GM23338 (cell line): ENCODE data around the gene LCE2C. TPM values are rescaled to one million over a fixed set of nuclear protein-coding genes. Genes with fewer than 3 reads are reported as not detected.

Experiments
- ATAC-seq: fragments of 200-7000 bp; cut with Tn5 transposase; 3 replicates; pipeline ENCODE4 v1.9.1; 2020
- DNase-seq: peaks from one replicate; pipeline ENCODE4 v3.0.0-alpha.2; 2015; ENCODE audit warnings: low spot score
- H2AFZ ChIP-seq: fragments of 200-600 bp; sonication (generic); 2 replicates; pipeline ENCODE4 v1.8.0; 2016; ENCODE audit warnings: antibody characterized with exemption, mild to moderate bottlenecking, moderate library complexity
- H3F3A ChIP-seq: fragments of 200-600 bp; sonication (generic); replicated peaks from 2 replicates; pipeline ENCODE4 v1.8.0; 2017; ENCODE audit warnings: antibody characterized with exemption, mixed run types, low read depth
- H3K27ac ChIP-seq: fragments of 200-600 bp; sonication (generic); 2 replicates; pipeline ENCODE4 v1.6.1; 2016; ENCODE audit warnings: low read depth
- H3K27me3 ChIP-seq: fragments of 200-600 bp; sonication (generic); 2 replicates; pipeline ENCODE4 v1.8.0; 2016; ENCODE audit warnings: mild to moderate bottlenecking, mixed run types, moderate library complexity; ENCODE audit not compliant: insufficient read depth
- H3K36me3 ChIP-seq: fragments of 200-600 bp; sonication (generic); 2 replicates; pipeline ENCODE4 v1.8.0; 2016; ENCODE audit warnings: mild to moderate bottlenecking; ENCODE audit not compliant: insufficient read depth
- H3K4me1 ChIP-seq: fragments of 200-600 bp; sonication (generic); 2 replicates; pipeline ENCODE4 v1.8.0; 2016; ENCODE audit warnings: mild to moderate bottlenecking, moderate library complexity; ENCODE audit not compliant: insufficient read depth
- H3K4me2 ChIP-seq: fragments of 200-600 bp; sonication (generic); 2 replicates; pipeline ENCODE4 v1.7.1; 2017; ENCODE audit warnings: mixed run types
- H3K4me3 ChIP-seq: fragments of 200-600 bp; sonication (generic); 2 replicates; pipeline ENCODE4 v1.6.1; 2016; ENCODE audit warnings: mixed run types
- H3K79me2 ChIP-seq: fragments of 200-600 bp; sonication (generic); replicated peaks from 2 replicates; pipeline ENCODE4 v1.8.0; 2017; ENCODE audit warnings: mild to moderate bottlenecking; ENCODE audit not compliant: insufficient read depth
- H3K9me2 ChIP-seq: fragments of 200-600 bp; sonication (generic); 2 replicates; pipeline ENCODE4 v1.8.0; 2017; ENCODE audit not compliant: insufficient read depth
- H4K20me1 ChIP-seq: fragments of 200-600 bp; sonication (generic); replicated peaks from 2 replicates; pipeline ENCODE4 v1.8.0; 2017; ENCODE audit warnings: mild to moderate bottlenecking; ENCODE audit not compliant: insufficient read depth
- H3K27ac Mint-ChIP-seq: 2 replicates; pipeline ENCODE4 v1.8.0; 2020; ENCODE audit warnings: inconsistent platforms, mild to moderate bottlenecking, moderate library complexity, mixed read lengths
- H3K27me3 Mint-ChIP-seq: 3 replicates; pipeline ENCODE4 v1.8.0; 2022; ENCODE audit warnings: low read depth, mild to moderate bottlenecking, moderate library complexity, mixed read lengths, inconsistent platforms; ENCODE audit not compliant: insufficient read depth, poor library complexity
- H3K36me3 Mint-ChIP-seq: 3 replicates; pipeline ENCODE4 v1.8.0; 2021; ENCODE audit warnings: low read depth, mild to moderate bottlenecking, inconsistent platforms, moderate library complexity, mixed read lengths
- H3K4me1 Mint-ChIP-seq: 3 replicates; pipeline ENCODE4 v1.8.0; 2020; ENCODE audit warnings: mild to moderate bottlenecking, inconsistent platforms, mixed read lengths
- H3K4me3 Mint-ChIP-seq: 3 replicates; pipeline ENCODE4 v1.8.0; 2021; ENCODE audit warnings: moderate library complexity, mild to moderate bottlenecking, inconsistent platforms, mixed read lengths
- H3K9me3 Mint-ChIP-seq: 3 replicates; pipeline ENCODE4 v1.8.0; 2020; ENCODE audit warnings: moderate library complexity, mild to moderate bottlenecking, inconsistent platforms, mixed read lengths
- NANOG ChIP-seq: IDR thresholded peaks from 2 replicates; pipeline ENCODE4 v1.6.1; 2016; ENCODE audit warnings: antibody characterized with exemption, borderline replicate concordance
- STAT1 ChIP-seq: IDR thresholded peaks from one replicate; pipeline ENCODE4 v1.6.1; 2016; ENCODE audit warnings: antibody characterized with exemption; ENCODE audit not compliant: unreplicated experiment
- ZNF331 ChIP-seq: fragments of 250-450 bp; sonication (Bioruptor Pico); IDR thresholded peaks from 2 replicates; pipeline ENCODE4 v1.5.0; 2020; ENCODE audit warnings: low read depth, mild to moderate bottlenecking, moderate library complexity
- polyA plus RNA-seq: library from polyadenylated mRNA; unstranded; fragments of >200 nt; fragmentation: Nextera tagmentation; extraction: Ambion mirVana; gene quantifications from 2 replicates; pipeline ENCODE4 v1.2.1, GENCODE V29; 2016
- total RNA-seq: library from RNA; depleted of rRNA; stranded (reverse); fragments of >200 nt; shearing (Covaris generic); gene quantifications from 2 replicates; pipeline ENCODE4 v1.2.3, GENCODE V29; 2014; rRNA removed

Gene LCE2C
- total and polyA plus RNA-seq, 2 experiments from 2014 or later, result not detected

DNA sequence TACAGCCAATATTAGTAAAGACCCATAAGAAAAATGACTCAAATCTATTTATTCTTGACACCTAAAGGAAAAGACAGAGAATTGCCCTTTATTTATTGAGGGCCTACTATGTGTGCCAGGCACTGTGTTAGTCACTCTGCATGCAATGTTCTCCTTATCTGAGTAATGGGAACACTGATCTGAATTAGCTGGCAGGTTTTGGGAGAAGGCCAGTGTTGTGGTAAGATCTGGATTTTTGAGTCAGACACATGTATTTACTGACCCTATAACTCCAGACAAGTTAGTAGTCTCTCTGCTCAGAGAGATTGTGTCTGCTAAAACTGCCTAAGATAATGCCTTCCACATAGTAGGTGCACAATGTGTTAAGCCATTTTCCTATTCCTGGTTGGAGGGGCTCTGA, 50.2 kb downstream of the LCE2C start:
- H3F3A ChIP-seq, result no peaks in the 10 kb centered on the region
- no peaks in the 10 kb centered on the region for H3K27me3 ChIP-seq
- TF ChIP-seq ZNF331, result no peak
- no peak for TF ChIP-seq NANOG
- TF ChIP-seq STAT1, result no peak
- no peaks in the 10 kb centered on the region for H3K9me2 ChIP-seq
- no peaks in the 10 kb centered on the region for H3K9me3 Mint-ChIP-seq
- peaks cover under 1% of the 10 kb centered on the region for H3K27me3 Mint-ChIP-seq
- H3K4me1 ChIP-seq, result no peaks in the 10 kb centered on the region
- no peak overlapping the region for H3K4me3 ChIP-seq
- H3K27ac ChIP-seq, result no peak overlapping the region
- H3K27ac Mint-ChIP-seq, result no peak overlapping the region
- H4K20me1 ChIP-seq, result no peaks in the 10 kb centered on the region
- no peak overlapping the region for H3K4me2 ChIP-seq
- H3K4me1 Mint-ChIP-seq, result peaks cover 4% of the 10 kb centered on the region; the same call in 1 of the 3 replicates
- H3K36me3 ChIP-seq, result no peaks in the 10 kb centered on the region
- H2AFZ ChIP-seq, result no peak overlapping the region
- no peaks in the 10 kb centered on the region for H3K79me2 ChIP-seq
- no peak for DNase-seq
- H3K36me3 Mint-ChIP-seq, result no peaks in the 10 kb centered on the region
- H3K4me3 Mint-ChIP-seq, result no peak overlapping the region
- ATAC-seq, result no peak

Other genes with a start within 250 kb of the LCE2C start
- gene LCE5A, start 164.5 kb upstream of the LCE2C start, total RNA-seq, result not detected in 2 replicates
- gene LCE5A, start 164.5 kb upstream of the LCE2C start, polyA plus RNA-seq, result not detected in 2 replicates
- gene CRCT1, start 160.8 kb upstream of the LCE2C start, total RNA-seq, result not detected in 2 replicates
- not detected in 2 replicates for gene CRCT1, start 160.8 kb upstream of the LCE2C start, polyA plus RNA-seq
- gene LCE3E, start 108.5 kb upstream of the LCE2C start, total RNA-seq, result not detected in 2 replicates
- not detected in 2 replicates for gene LCE3E, start 108.5 kb upstream of the LCE2C start, polyA plus RNA-seq
- gene LCE3D, start 94.8 kb upstream of the LCE2C start, total RNA-seq, result not detected in 2 replicates
- gene LCE3D, start 94.8 kb upstream of the LCE2C start, polyA plus RNA-seq, result 0.52 TPM in 1 of 2 replicates, not detected in the other
- gene LCE3C, start 75.0 kb upstream of the LCE2C start, total RNA-seq, result not detected in 2 replicates
- not detected in 2 replicates for gene LCE3C, start 75.0 kb upstream of the LCE2C start, polyA plus RNA-seq
- gene LCE3B, start 61.5 kb upstream of the LCE2C start, total RNA-seq, result not detected in 2 replicates
- gene LCE3B, start 61.5 kb upstream of the LCE2C start, polyA plus RNA-seq, result not detected in 2 replicates
- not detected in 2 replicates for gene LCE3A, start 52.2 kb upstream of the LCE2C start, total RNA-seq
- not detected in 2 replicates for gene LCE3A, start 52.2 kb upstream of the LCE2C start, polyA plus RNA-seq
- not detected in 2 replicates for gene LCE2D, start 11.9 kb upstream of the LCE2C start, total RNA-seq
- not detected in 2 replicates for gene LCE2D, start 11.9 kb upstream of the LCE2C start, polyA plus RNA-seq
- not detected in 2 replicates for gene LCE2B, start 10.8 kb downstream of the LCE2C start, total RNA-seq
- not detected in 2 replicates for gene LCE2B, start 10.8 kb downstream of the LCE2C start, polyA plus RNA-seq
- not detected in 2 replicates for gene LCE2A, start 23.1 kb downstream of the LCE2C start, total RNA-seq
- not detected in 2 replicates for gene LCE2A, start 23.1 kb downstream of the LCE2C start, polyA plus RNA-seq
- gene LCE4A, start 32.9 kb downstream of the LCE2C start, total RNA-seq, result not detected in 2 replicates
- not detected in 2 replicates for gene LCE4A, start 32.9 kb downstream of the LCE2C start, polyA plus RNA-seq
- gene KPRP, start 82.7 kb downstream of the LCE2C start, total RNA-seq, result not detected in 2 replicates
- gene KPRP, start 82.7 kb downstream of the LCE2C start, polyA plus RNA-seq, result not detected in 2 replicates
- not detected in 2 replicates for gene LCE1F, start 99.9 kb downstream of the LCE2C start, total RNA-seq
- not detected in 2 replicates for gene LCE1F, start 99.9 kb downstream of the LCE2C start, polyA plus RNA-seq
- gene LCE1E, start 111.0 kb downstream of the LCE2C start, total RNA-seq, result not detected in 2 replicates
- gene LCE1E, start 111.0 kb downstream of the LCE2C start, polyA plus RNA-seq, result 0.43 TPM in 1 of 2 replicates, not detected in the other
- not detected in 2 replicates for gene LCE1D, start 121.4 kb downstream of the LCE2C start, total RNA-seq
- gene LCE1D, start 121.4 kb downstream of the LCE2C start, polyA plus RNA-seq, result not detected in 2 replicates
- gene LCE1C, start 131.4 kb downstream of the LCE2C start, total RNA-seq, result not detected in 2 replicates
- gene LCE1C, start 131.4 kb downstream of the LCE2C start, polyA plus RNA-seq, result not detected in 2 replicates
- not detected in 2 replicates for gene LCE1B, start 136.7 kb downstream of the LCE2C start, total RNA-seq
- gene LCE1B, start 136.7 kb downstream of the LCE2C start, polyA plus RNA-seq, result not detected in 2 replicates
- gene LCE1A, start 152.2 kb downstream of the LCE2C start, total RNA-seq, result not detected in 2 replicates
- gene LCE1A, start 152.2 kb downstream of the LCE2C start, polyA plus RNA-seq, result not detected in 2 replicates
- not detected in 2 replicates for gene LCE6A, start 167.6 kb downstream of the LCE2C start, total RNA-seq
- gene LCE6A, start 167.6 kb downstream of the LCE2C start, polyA plus RNA-seq, result not detected in 2 replicates
- gene LCE7A, start 184.7 kb downstream of the LCE2C start, total RNA-seq, result not detected in 2 replicates
- gene LCE7A, start 184.7 kb downstream of the LCE2C start, polyA plus RNA-seq, result not detected in 2 replicates
- not detected in 2 replicates for gene SMCP, start 203.0 kb downstream of the LCE2C start, total RNA-seq
- gene SMCP, start 203.0 kb downstream of the LCE2C start, polyA plus RNA-seq, result not detected in 2 replicates
- not detected in 2 replicates for gene IVL, start 233.3 kb downstream of the LCE2C start, total RNA-seq
- not detected in 2 replicates for gene IVL, start 233.3 kb downstream of the LCE2C start, polyA plus RNA-seq